Endothelial cell of umbilical vein (primary cell): ENCODE results near the gene LYZL1. TPM values are rescaled to one million over a fixed set of nuclear protein-coding genes. Genes with fewer than 3 reads are reported as not detected.

ENCODE experiments used
- BruUV-seq: library from RNA; stranded (reverse); fragments of 400-500 nt; replicated peaks from 2 replicates; lab custom pipeline; 2021; lab: Mats Ljungman, UMichigan
- CTCF ChIA-PET: fragments of 300-600, 350-600 bp; sonication (Branson Sonifier 250); formaldehyde crosslinking; loops from one replicate; lab custom pipeline; 2021; ENCODE audit warnings: antibody characterized with exemption, inconsistent platforms; lab: Charles Lee
- POLR2A ChIA-PET: fragments of 300-600, 350-600 bp; sonication (Branson Sonifier 250); formaldehyde crosslinking; loops from one replicate; lab custom pipeline; 2021; ENCODE audit warnings: antibody characterized with exemption, inconsistent platforms; lab: Charles Lee
- DNase-seq: peaks from one replicate; pipeline ENCODE4 v3.0.0-alpha.2; 2011; ENCODE audit warnings: low read depth, low spot score
- FAIRE-seq: peaks from 2 replicates; lab custom pipeline; 2011; peaks lifted over from hg19 to GRCh38; lab: Jason Lieb, UNC
- H2AFZ ChIP-seq: 2 replicates; pipeline ENCODE4 v1.6.0; 2012; ENCODE audit warnings: low read depth, low read length, control low read depth, inconsistent platforms
- H3K27ac ChIP-seq: 2 replicates; pipeline ENCODE4 v1.5.1; 2011; ENCODE audit warnings: low read depth, mild to moderate bottlenecking, control low read depth, low read length, moderate library complexity; ENCODE audit not compliant: insufficient read depth
- H3K27me3 ChIP-seq, 2 experiments: 2 replicates each; pipeline versions ENCODE4 v1.6.0 to v1.6.1; 2011; ENCODE audit warnings: low read length in 2 of 2, mixed read lengths in 1 of 2; ENCODE audit not compliant: control insufficient read depth in 2 of 2, insufficient read depth in 2 of 2
- H3K36me3 ChIP-seq, 2 experiments: 2 replicates in 1 of 2; 3 replicates in 1 of 2; pipeline ENCODE4 v1.5.1; 2011; ENCODE audit warnings: low read length in 2 of 2, mild to moderate bottlenecking in 1 of 2, moderate library complexity in 1 of 2; ENCODE audit not compliant: control insufficient read depth in 2 of 2, insufficient read depth in 2 of 2; ENCODE audit errors: extremely low read depth in 1 of 2
- H3K4me1 ChIP-seq: 3 replicates; pipeline ENCODE4 v1.5.1; 2011; ENCODE audit warnings: mild to moderate bottlenecking, low read length; ENCODE audit not compliant: control insufficient read depth, insufficient read depth; ENCODE audit errors: extremely low read depth
- H3K4me2 ChIP-seq: 2 replicates; pipeline ENCODE4 v1.6.1; 2011; ENCODE audit warnings: low read length, control low read depth, mixed read lengths; ENCODE audit not compliant: insufficient read depth
- H3K4me3 ChIP-seq, 3 experiments: fragments of 200-600 bp in 1 of 3; sonication (generic), shearing (Covaris generic) in 1 of 3; replicated peaks in 1 of 3; 2 replicates each; pipeline ENCODE4 v1.5.1; 2011 to 2016; ENCODE audit warnings: control low read depth in 3 of 3, low read length in 3 of 3, mild to moderate bottlenecking in 2 of 3, inconsistent platforms in 1 of 3, low read depth in 1 of 3, moderate library complexity in 1 of 3; ENCODE audit not compliant: insufficient read depth in 1 of 3
- H3K79me2 ChIP-seq: 2 replicates; pipeline ENCODE4 v1.6.0; 2012; ENCODE audit warnings: low read length, inconsistent platforms; ENCODE audit not compliant: control insufficient read depth, insufficient read depth
- H3K9ac ChIP-seq: replicated peaks from 2 replicates; pipeline ENCODE3; 2011; ENCODE audit warnings: low read length, control low read depth; ENCODE audit not compliant: insufficient read depth; ENCODE audit errors: extremely low read depth
- H3K9me1 ChIP-seq: replicated peaks from 3 replicates; pipeline ENCODE4 v1.6.0; 2011; ENCODE audit warnings: mild to moderate bottlenecking, low read length; ENCODE audit not compliant: control insufficient read depth, insufficient read depth; ENCODE audit errors: extremely low read depth
- H3K9me3 ChIP-seq: replicated peaks from 2 replicates; pipeline ENCODE4 v1.5.1; 2012; ENCODE audit warnings: low read length, inconsistent platforms; ENCODE audit not compliant: control insufficient read depth, insufficient read depth
- H4K20me1 ChIP-seq: replicated peaks from 2 replicates; pipeline ENCODE3; 2011; ENCODE audit warnings: mild to moderate bottlenecking, low read length; ENCODE audit not compliant: control insufficient read depth, insufficient read depth; ENCODE audit errors: extremely low read depth
- EZH2 ChIP-seq: IDR thresholded peaks from 2 replicates; pipeline ENCODE4 v1.6.1; 2012; ENCODE audit warnings: borderline replicate concordance, low read depth, mild to moderate bottlenecking, moderate library complexity, low read length, inconsistent platforms; ENCODE audit not compliant: severe bottlenecking
- FOS ChIP-seq: IDR thresholded peaks from 2 replicates; pipeline ENCODE4 v1.6.1; 2011; ENCODE audit warnings: mild to moderate bottlenecking, low read length, moderate library complexity, borderline replicate concordance; ENCODE audit not compliant: insufficient read depth
- GATA2 ChIP-seq: IDR thresholded peaks from 2 replicates; pipeline ENCODE4 v1.7.0; 2011; ENCODE audit warnings: low read depth, mild to moderate bottlenecking, moderate library complexity, mixed read lengths, low read length; ENCODE audit not compliant: insufficient read length, insufficient read depth
- JUN ChIP-seq: IDR thresholded peaks from 2 replicates; pipeline ENCODE4 v1.6.1; 2011; ENCODE audit warnings: borderline replicate concordance, low read depth; ENCODE audit not compliant: insufficient read length, insufficient read depth
- MYC ChIP-seq: IDR thresholded peaks from one replicate; pipeline ENCODE4 v1.6.1; 2011; ENCODE audit warnings: mild to moderate bottlenecking, low read depth, low read length
- POLR2A ChIP-seq: IDR thresholded peaks from 2 replicates; pipeline ENCODE4 v1.6.1; 2012; ENCODE audit warnings: low read depth, mild to moderate bottlenecking, control low read depth, low read length
- POLR2AphosphoS5 ChIP-seq: IDR thresholded peaks from 2 replicates; pipeline ENCODE4 v1.6.1; 2012; ENCODE audit warnings: low read depth, mild to moderate bottlenecking, control low read depth, low read length, moderate library complexity; ENCODE audit not compliant: insufficient read depth
- dilution Hi-C: fragments of 300-500 bp; cut with MboI; formaldehyde crosslinking; loops from one replicate; pipeline ENCODE4 v1.15.0; 2019; ENCODE audit warnings: low sequenced_read_pairs; ENCODE audit not compliant: extremely low pct_ligation_motif_present
- intact Hi-C: fragments of 100-400 bp; cut with micrococcal nuclease; formaldehyde crosslinking; loops from one replicate; pipeline ENCODE4 v1.10.0; 2022
- polyA plus RNA-seq, 4 experiments: library from polyadenylated mRNA; depleted of rRNA in 3 of 4; stranded (reverse) in 3 of 4; unstranded in 1 of 4; fragments of >200 nt; gene quantifications; 2 replicates each; pipeline versions ENCODE4 v1.2.1 to v1.2.3, GENCODE V29; 2011 to 2012; ENCODE audit warnings: missing spikeins in 1 of 4
- total RNA-seq: library from RNA; stranded (reverse); gene quantifications from 2 replicates; pipeline ENCODE4 v1.2.3, GENCODE V29; 2021
- TF ChIP-seq, protein P1 (sequence below), 2 donors: IDR thresholded peaks; 1 replicate in 1 of 2; 2 replicates in 1 of 2; pipeline ENCODE4 v1.5.1; 2011; ENCODE audit warnings: low read length in 2 of 2, mild to moderate bottlenecking in 2 of 2, moderate library complexity in 2 of 2, control low read depth in 1 of 2, inconsistent platforms in 1 of 2, low read depth in 1 of 2; ENCODE audit not compliant: insufficient read depth in 1 of 2; ENCODE audit errors: extremely low read depth in 1 of 2
- TF ChIP-seq, protein P2 (sequence below): IDR thresholded peaks from 2 replicates; pipeline ENCODE4 v1.6.1; 2011; ENCODE audit not compliant: insufficient read depth, insufficient read length

LYZL1 gene
- total and polyA plus RNA-seq, 2 donors (not counting 3 experiments of a cell fraction or from before 2014, with no cell fraction given) = not detected

DNA sequence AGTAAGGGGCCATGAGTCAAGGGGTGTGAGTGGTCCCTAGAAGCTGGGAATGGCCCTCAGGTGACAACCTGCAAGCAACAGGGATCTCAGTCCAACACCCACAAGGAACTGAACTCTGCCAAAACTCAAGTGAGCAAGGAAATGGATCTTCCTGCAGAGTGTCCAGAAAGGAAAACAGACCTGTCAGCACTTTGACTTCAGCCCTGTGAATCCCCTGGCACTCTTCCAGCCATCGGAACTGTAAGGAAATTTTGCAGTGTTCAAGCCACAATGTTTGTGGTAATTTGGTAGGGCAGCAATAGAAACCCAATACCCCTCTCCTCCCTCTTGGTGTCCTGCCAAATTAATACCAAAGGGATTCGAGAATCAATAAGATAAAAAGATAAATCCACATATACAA, 6.9 kb downstream of the LYZL1 start:
- no peaks in the 10 kb centered on the region for H3K79me2 ChIP-seq
- DNase-seq (no peak), FAIRE-seq (no peak)
- TF ChIP-seq JUN = no peak
- no peak for TF ChIP-seq POLR2A
- no peak for TF ChIP-seq POLR2AphosphoS5
- TF ChIP-seq, protein P1, sequence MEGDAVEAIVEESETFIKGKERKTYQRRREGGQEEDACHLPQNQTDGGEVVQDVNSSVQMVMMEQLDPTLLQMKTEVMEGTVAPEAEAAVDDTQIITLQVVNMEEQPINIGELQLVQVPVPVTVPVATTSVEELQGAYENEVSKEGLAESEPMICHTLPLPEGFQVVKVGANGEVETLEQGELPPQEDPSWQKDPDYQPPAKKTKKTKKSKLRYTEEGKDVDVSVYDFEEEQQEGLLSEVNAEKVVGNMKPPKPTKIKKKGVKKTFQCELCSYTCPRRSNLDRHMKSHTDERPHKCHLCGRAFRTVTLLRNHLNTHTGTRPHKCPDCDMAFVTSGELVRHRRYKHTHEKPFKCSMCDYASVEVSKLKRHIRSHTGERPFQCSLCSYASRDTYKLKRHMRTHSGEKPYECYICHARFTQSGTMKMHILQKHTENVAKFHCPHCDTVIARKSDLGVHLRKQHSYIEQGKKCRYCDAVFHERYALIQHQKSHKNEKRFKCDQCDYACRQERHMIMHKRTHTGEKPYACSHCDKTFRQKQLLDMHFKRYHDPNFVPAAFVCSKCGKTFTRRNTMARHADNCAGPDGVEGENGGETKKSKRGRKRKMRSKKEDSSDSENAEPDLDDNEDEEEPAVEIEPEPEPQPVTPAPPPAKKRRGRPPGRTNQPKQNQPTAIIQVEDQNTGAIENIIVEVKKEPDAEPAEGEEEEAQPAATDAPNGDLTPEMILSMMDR (IDR thresholded peaks at IDR 0.05; ENCODE audit: extremely low read depth in 1 of 2, insufficient read depth in 1 of 2, low read depth in 1 of 2, low read length in 2 of 2) = no peak
- TF ChIP-seq MYC = no peak
- no peak for TF ChIP-seq EZH2
- TF ChIP-seq, protein P2, sequence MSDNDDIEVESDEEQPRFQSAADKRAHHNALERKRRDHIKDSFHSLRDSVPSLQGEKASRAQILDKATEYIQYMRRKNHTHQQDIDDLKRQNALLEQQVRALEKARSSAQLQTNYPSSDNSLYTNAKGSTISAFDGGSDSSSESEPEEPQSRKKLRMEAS = no peak
- TF ChIP-seq GATA2 = no peak
- no peak for TF ChIP-seq FOS
- H3K9me3 ChIP-seq = no peaks in the 10 kb centered on the region
- H2AFZ ChIP-seq = no peak overlapping the region
- ChIA-PET POLR2A (no interaction called here), CTCF (interaction anchor here (1.9 to 2.0 kb wide), 2 partner anchors 9 to 632 kb away, joined by 8 to 11 read pairs; no protein-coding TSS in a partner anchor)
- no peaks in the 10 kb centered on the region for H3K4me1 ChIP-seq
- H4K20me1 ChIP-seq = no peaks in the 10 kb centered on the region
- no peak overlapping the region for H3K9ac ChIP-seq
- intact Hi-C loops (no loop called here), dilution Hi-C loops (no loop called here)
- peaks cover 3 to 13% of the 10 kb centered on the region in 2 experiments for H3K27me3 ChIP-seq
- BruUV-seq = no TSS peak
- H3K9me1 ChIP-seq = no peaks in the 10 kb centered on the region
- H3K4me3 ChIP-seq = no peak overlapping the region
- H3K27ac ChIP-seq = no peak overlapping the region
- H3K36me3 ChIP-seq = no peaks in the 10 kb centered on the region
- no peak overlapping the region for H3K4me2 ChIP-seq
